GM19455 (cell line): ENCODE measurements around the gene EGR4.
"Not testable (repeated sequence)": the region's sequence is repeated elsewhere in the genome, so short reads cannot be mapped to it uniquely, and the experiment has no call there.

Experiments used
- ATAC-seq: cut with Tn5 transposase; IDR thresholded peaks from one replicate; pipeline ENCODE4 v1.9.1; 2021; ENCODE audit not compliant: unreplicated experiment

Gene EGR4

GRCh38 chr2:73264332-73264606, 29.1 kb downstream of the EGR4 start:
- ATAC-seq = no peak

DNA sequence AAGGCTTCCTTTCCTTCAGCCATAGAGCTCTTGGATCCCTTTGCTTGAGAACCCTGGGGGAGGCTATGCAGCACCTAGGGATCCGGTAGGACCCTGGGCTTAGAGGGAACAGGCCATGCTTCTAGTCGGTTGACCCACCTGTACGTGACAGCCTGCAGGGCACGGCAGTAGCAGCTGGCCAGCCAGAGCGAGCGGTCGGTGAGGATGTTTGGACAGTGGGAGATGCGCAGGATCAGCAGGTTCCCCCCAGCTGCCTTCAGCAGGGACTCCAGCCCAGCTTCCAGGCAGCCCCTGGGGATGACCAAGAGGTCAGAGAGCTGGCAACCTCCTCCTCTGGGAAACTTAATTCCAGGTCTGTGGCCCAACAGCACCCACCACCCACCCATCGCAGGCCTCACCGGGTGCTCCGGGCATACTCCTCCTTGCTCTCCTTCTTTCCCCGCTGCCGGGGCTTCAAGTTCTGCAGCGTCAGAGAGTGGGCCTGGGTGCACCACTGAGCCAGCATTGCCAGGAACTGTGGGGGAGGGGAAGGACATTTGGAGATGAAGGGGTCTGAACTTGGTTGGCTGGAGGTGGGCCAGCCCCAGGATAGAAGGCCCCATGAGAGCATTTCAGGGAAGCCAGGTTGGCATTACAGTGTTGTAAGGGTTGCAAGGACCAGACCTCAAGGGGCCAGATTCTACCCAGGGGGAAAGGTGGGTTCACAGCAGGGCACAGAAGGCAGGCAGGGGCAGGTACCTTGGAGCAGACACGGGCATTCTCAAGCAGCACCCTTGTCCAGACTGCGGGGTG, 29.6 kb downstream of the EGR4 start:
- ATAC-seq = no peak

GRCh38 chr2:73262691-73263429, 30.5 kb downstream of the EGR4 start:
- not testable (repeated sequence) for ATAC-seq

DNA sequence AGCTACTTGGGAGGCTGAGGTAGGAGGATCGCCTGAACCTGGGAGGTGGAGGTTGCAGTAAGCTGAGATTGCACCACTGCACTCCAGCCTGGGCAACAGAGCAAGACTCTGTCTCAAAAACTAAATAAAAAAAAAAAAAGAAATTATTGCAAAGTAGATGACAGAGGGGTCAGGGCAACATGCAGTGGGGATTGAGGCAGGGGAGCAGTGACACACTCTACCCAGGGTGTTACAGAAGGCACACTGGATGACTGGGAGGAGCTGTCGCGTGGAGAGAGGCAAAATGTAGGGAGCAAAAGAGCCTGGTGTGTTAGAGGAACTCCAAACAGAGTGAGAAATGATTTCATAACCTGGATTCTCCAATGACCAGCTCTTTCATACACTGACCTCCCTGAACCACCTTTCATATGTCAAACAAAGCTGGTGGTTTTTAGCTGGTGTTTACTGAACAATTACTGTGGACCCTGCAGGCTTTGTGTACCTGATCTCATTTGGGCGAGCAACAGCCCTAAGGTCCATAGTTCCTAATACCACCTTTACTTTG, 31.2 kb downstream of the EGR4 start:
- ATAC-seq = no peak

DNA sequence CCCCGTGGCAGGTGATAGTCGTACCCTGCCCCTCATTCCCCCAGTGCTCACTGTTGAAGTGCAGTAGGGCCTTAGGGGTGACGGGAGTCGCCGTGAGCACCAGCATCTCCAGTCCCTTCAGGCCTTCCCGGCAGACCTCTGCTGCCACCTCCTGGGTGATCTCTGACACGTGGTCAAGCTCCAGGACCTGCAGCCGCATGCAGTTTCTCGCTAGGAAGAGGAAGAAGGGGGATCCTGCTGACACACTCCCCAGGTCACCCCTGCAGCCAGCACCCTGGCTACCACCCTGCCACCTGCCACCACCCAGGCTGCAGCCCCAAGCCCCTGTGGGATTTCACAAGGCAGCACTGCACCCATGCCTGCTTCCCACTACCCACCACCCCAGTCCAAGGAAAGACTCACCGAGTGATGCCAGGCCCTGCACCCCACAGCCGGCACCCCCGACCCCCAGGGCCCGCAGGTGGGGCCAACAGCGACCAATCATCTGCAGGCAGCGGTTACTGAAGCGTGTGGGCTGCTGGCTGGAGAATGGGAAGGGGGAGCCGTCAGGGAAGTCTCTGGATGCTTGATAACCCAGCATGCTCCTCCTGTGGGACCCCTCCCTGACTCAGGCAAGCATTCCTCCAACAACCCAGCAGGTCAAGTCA, 32.9 kb downstream of the EGR4 start:
- no peak for ATAC-seq

DNA sequence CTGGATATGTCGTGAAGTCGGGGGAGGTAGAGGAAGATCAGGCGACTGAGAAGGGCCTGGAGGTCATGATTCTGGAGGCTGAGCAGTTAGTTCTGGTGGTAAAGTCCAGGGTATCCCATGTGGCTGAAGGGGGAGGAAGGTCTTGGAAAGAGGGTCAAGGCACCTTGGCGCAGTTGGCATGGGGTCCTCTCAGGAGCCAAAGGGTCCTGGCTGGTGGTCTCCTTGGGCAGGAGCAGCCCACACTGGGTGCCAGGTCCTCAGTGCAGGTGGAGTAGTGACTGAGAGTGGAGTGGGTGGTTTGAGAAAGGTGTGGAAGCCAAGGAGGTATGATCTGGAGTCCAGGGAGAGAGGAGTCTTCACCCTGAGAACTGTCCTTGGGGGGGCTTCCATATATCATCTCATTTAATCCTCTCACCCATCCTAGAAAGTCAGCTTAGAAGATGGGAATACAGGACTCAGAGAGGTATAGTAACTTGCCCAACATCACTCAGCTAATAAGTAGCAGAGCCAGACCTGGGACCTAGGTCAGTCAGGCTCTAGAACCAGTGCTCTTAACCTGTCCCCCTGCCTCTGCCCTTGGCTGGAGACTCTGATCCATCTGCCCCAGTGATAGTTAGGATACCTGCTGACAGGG, 33.5 kb downstream of the EGR4 start:
- no peak for ATAC-seq

- ATAC-seq = no peak
Observed at GRCh38 chr2:73259276-73259675, 34.1 kb downstream of the EGR4 start.

DNA sequence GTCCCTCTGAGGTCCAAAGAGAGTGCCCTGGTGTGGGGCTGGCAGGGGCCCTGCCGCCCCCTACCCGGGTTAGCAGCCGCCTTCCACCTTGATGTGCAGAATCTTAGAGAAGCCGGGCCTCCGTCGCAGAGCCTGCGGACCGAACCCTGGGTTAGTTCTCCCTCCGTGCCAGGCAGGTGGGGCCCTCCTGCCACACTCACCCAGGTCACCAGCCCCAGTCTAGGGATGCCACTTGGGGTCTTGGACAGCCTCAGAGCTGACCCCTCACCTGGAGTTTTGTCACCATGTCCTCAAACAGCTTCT, 34.5 kb downstream of the EGR4 start:
- ATAC-seq = no peak

DNA sequence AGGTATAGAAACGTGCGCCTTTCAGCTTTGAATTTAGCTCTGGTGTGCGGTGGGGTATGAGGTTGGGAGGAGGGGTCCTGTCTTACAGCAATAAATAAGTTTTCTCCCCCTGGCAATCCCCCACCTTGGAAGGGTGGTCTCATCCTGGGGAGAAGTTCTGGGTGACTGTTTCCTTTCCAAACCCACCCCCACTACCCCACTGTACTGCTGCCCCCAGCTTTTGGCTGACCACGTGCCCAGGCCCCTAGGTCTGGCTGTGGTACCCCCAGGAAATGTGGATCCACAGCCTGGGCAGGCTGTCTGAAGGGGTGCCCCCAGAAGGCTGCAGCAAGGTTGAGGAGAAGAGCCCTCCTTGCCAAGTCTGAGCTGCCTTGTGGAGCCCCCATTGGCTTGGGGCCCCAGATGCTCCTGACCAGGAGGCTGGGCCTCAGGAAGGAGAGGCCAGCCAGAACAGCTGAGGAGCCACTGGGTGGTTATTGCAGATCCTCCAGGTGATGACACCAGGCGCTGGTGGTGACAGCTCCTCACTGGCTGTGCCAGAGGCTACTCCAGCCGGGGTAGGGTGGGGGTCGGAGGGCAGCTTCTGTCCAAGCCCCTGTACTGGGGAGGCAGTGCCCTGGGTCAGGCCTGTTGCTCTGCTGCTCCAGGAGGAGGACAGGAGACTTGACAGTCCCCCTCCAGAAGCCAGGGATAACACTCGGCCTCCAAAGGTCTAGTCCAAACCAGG, 35.0 kb downstream of the EGR4 start:
- ATAC-seq = no peak

DNA sequence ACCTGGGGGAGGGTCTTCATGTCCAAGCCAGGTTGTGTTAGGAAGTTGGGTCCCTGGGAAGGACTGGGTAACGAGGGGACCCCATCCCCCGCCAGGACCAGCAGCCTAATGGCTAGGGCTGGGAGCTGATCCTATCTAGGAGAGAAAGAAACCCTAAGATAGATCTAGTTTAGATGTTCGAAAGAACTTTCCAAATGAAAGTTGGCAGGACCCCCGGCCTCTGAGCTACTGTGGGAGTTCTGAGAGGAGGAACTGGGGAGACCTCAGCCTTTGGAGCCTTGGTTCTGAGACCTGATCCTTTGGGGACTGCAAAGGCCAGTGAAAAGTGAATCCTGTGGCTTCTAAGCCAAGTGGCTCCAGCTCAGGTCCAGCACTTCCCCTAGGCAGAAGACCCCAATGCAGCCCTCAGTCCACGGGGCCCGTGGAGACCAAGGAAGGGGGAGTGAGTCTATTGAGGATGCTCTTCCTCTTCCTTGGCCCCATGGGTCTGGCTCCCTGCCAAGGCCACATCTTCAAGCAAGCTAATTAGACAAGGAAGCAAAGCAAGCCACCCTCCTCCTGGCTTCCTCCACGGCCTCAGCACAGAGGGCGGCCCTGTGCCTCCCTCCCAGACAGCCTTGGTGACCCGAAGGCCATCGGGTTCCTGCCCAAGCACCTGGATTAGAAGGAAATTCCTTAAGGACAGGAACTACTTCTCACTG, 35.8 kb downstream of the EGR4 start:
- ATAC-seq = no peak

GRCh38 chr2:73257021-73257420, 36.3 kb downstream of the EGR4 start:
- ATAC-seq = no peak

GRCh38 chr2:73256618-73256922, 36.8 kb downstream of the EGR4 start:
- no peak for ATAC-seq

DNA sequence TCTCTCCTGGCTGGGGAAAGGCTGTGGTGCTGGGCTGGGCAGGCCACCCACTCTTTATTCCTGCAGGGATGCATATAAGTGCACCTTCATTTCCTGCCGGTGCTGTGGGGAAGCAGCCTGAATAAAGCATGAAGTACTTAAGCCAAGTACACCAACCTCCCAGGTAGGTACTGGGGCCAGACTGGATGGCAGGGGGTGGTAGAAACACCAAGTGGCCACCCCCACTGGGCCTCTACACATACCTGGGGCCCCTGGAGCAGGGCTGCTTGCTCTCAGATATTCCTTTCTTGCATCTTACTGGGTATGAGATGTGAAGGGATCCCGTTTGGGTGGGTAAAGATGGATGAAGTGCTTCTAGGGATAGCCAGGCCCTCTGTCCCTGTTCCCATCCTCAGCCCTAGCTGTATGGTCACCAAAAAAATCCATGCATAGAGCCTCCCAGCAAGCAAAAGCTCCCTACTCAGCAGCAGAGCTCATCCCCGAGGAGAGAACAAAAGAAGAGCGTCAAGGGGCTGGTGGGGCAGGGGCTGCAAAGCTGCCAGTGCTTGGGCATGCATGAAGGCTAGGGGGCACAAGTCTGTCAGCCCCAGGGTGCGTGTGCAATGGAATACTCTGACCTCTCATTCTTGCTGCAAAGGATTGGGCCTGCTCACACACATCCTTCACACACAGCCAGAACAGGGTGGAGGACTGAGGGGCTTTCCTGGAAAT, 37.3 kb downstream of the EGR4 start:
- ATAC-seq = no peak

GRCh38 chr2:73255007-73255644, 38.2 kb downstream of the EGR4 start:
- ATAC-seq = no peak

- no peak for ATAC-seq
Observed at GRCh38 chr2:73254343-73255006, 38.9 kb downstream of the EGR4 start.

DNA sequence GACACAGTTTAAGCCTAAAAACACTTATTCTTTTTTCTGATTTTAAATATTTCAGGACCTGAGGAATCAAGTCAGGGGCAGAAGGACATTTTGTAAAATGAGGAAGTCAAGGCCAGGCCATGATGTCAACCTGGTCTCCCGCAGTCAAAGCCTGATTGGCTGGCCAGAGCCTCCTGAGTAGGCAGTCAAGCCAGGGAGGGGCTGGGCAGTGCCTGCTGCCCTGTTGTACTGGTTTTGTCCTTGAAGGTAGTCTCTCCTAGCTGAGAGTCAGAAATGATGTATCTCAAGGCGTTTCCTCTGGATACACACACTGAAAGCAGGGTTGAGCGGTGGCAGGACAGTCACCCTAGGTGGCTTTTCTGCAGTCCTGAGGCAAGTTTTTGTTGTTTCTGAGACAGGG, 39.4 kb downstream of the EGR4 start:
- no peak for ATAC-seq

DNA sequence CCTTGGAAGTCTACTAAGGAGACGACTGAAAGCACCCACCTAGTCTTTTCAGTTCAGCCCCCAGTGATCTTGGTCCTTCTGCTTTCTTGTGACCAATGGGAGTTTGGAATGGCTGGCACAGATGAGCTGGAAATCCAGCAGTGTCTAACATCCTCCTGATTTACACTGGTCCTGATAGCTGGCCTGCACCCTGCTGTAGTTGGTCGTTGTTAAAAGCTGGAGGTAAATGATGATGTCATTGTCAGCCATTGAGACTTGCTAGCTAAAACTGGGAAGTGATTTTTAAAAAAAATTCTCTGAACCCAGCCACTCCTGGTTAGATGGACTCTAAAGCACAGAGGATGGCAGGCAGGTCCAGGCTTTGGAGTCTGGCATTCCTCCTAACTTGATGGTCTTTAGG, 39.9 kb downstream of the EGR4 start:
- ATAC-seq = no peak

DNA sequence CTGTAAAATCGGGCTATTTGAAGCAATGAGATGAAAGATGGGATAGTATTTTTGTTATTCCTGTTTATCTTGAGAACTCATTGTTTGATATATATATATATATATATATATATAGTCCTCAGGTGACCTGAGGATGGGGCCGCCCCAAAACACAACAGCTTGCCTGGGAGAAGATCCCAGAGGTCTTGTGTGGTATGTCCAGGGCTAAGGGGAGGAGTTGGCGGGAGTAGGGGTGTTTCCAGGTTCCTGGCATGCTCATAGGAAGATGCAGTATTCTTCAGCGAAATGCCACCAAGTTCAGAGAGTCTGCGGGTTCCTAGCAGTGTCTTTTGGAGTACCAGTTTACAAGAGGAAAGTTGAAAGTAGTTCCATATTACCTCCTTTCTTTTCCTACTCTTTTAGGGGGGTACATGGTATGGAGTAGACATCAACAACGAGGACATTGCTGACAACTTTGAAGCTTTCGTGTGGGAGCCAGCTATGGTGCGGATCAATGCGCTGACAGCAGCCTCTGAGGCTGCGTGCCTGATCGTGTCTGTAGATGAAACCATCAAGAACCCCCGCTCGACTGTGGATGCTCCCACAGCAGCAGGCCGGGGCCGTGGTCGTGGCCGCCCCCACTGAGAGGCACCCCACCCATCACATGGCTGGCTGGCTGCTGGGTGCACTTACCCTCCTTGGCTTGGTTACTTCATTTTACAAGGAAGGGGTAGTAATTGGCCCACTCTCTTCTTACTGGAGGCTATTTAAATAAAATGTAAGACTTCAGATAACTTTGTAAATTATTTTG, 40.9 kb downstream of the EGR4 start:
- no peak for ATAC-seq
